Skin epidermis (tissue), 12 donors: ENCODE measurements around the gene SIGLEC14.
"Not testable (repeated sequence)": the region's sequence is repeated elsewhere in the genome, so short reads cannot be mapped to it uniquely, and the experiment has no call there.

Source experiments
- H3K27ac ChIP-seq, 21 experiments: fragments of 200-600 bp; sonication (generic) in 11 of 21; one replicate each; pipeline ENCODE4 v1.5.0; 2020; ENCODE audit warnings: mild to moderate bottlenecking in 3 of 21, inconsistent platforms in 2 of 21, moderate library complexity in 2 of 21
- H3K4me3 ChIP-seq, 7 experiments: fragments of 200-600 bp; sonication (generic) in 2 of 7; one replicate each; pipeline ENCODE4 v1.5.0; 2020; ENCODE audit warnings: inconsistent platforms in 2 of 7, mild to moderate bottlenecking in 2 of 7, moderate library complexity in 1 of 7

The SIGLEC14 gene

GRCh38 chr19:51646730-51647129 lies at the start of gene SIGLEC14:
Gene SIGLEC14, minus strand, starts transcription at chr19:51646825. Its CDS starts 66 bp downstream, at chr19:51646759.
- H3K27ac ChIP-seq: peak within 1 kb of the TSS in 1 of 21 experiments; percentile 32
- not testable (repeated sequence) for H3K4me3 ChIP-seq

GRCh38 chr19:51695702-51696315 lies 49.2 kb upstream of the SIGLEC14 start:
- Histone ChIP-seq H3K4me3 (no peak overlapping the region), H3K27ac (no peak overlapping the region)

- Histone ChIP-seq H3K27ac (no peak overlapping the region), H3K4me3 (no peak overlapping the region)
Observed at GRCh38 chr19:51695088-51695487, 48.5 kb upstream of the SIGLEC14 start.

- Histone ChIP-seq H3K27ac (no peak overlapping the region), H3K4me3 (no peak overlapping the region)
Observed at GRCh38 chr19:51694318-51695085, 47.9 kb upstream of the SIGLEC14 start.

- no peak overlapping the region for H3K4me3 ChIP-seq
- H3K27ac ChIP-seq: peak overlapping the region in 2 of 21 experiments; percentile 96 to 99
Observed at GRCh38 chr19:51693819-51694218, 47.2 kb upstream of the SIGLEC14 start.

GRCh38 chr19:51693260-51693659 lies 46.6 kb upstream of the SIGLEC14 start, which contains the start of gene SPACA6:
Gene SPACA6, plus strand, starts transcription at chr19:51693330. Its CDS starts 197 bp downstream, at chr19:51693527.
- H3K27ac ChIP-seq: peak within 1 kb of the TSS in 11 of 21 experiments; percentile 35 to 99 (median 95)
- no peak within 1 kb of the TSS for H3K4me3 ChIP-seq

GRCh38 chr19:51692468-51692867 lies 45.8 kb upstream of the SIGLEC14 start:
- peak overlapping the region in 8 of 21 experiments; percentile 35 to 99 (median 96) for H3K27ac ChIP-seq
- H3K4me3 ChIP-seq: no peak overlapping the region

GRCh38 chr19:51691584-51692428 lies 45.2 kb upstream of the SIGLEC14 start:
- H3K4me3 ChIP-seq: peak overlapping the region in 5 of 7 experiments; percentile 51 to 66 (median 65)
- peak overlapping the region in 14 of 21 experiments; percentile 35 to 99 (median 95) for H3K27ac ChIP-seq

GRCh38 chr19:51691074-51691583 lies 44.5 kb upstream of the SIGLEC14 start:
- H3K27ac ChIP-seq: peak overlapping the region; percentile 68 to 99 (median 93)
- H3K4me3 ChIP-seq: peak overlapping the region; percentile 51 to 71 (median 65)

GRCh38 chr19:51690454-51691073 lies 43.9 kb upstream of the SIGLEC14 start:
- H3K4me3 ChIP-seq: peak overlapping the region; percentile 51 to 71 (median 65)
- H3K27ac ChIP-seq: peak overlapping the region; percentile 68 to 99 (median 93)

- Histone ChIP-seq H3K27ac (peak overlapping the region; percentile 68 to 99 (median 93)), H3K4me3 (peak overlapping the region; percentile 51 to 71 (median 65))
Observed at GRCh38 chr19:51689751-51690453, 43.3 kb upstream of the SIGLEC14 start.

- H3K27ac ChIP-seq: peak overlapping the region; percentile 68 to 99 (median 93)
- peak overlapping the region; percentile 51 to 71 (median 65) for H3K4me3 ChIP-seq
Observed at GRCh38 chr19:51688671-51689571, 42.3 kb upstream of the SIGLEC14 start.

- Histone ChIP-seq H3K4me3 (peak overlapping the region; percentile 51 to 71 (median 65)), H3K27ac (peak overlapping the region in 20 of 21 experiments; percentile 53 to 99 (median 93))
Observed at GRCh38 chr19:51687791-51688670, 41.4 kb upstream of the SIGLEC14 start.

- H3K27ac ChIP-seq: no peak overlapping the region
Observed at GRCh38 chr19:51686171-51686570, 39.5 kb upstream of the SIGLEC14 start.

GRCh38 chr19:51681286-51681941 lies 34.8 kb upstream of the SIGLEC14 start:
- no peak overlapping the region for H3K27ac ChIP-seq

More at GRCh38 chr19:51686171-51686570, 39.5 kb upstream of the SIGLEC14 start:
- H3K4me3 ChIP-seq: no peak overlapping the region

GRCh38 chr19:51680474-51680873 lies 33.8 kb upstream of the SIGLEC14 start:
- Histone ChIP-seq H3K4me3 (no peak overlapping the region), H3K27ac (no peak overlapping the region)

More at GRCh38 chr19:51681286-51681941, 34.8 kb upstream of the SIGLEC14 start:
- H3K4me3 ChIP-seq: no peak overlapping the region
